Dermis blood vessel endothelial cell (primary cell): Measurements from ENCODE around the gene PPP2R5C. TPM values are rescaled to one million over a fixed set of nuclear protein-coding genes. Genes with fewer than 3 reads are reported as not detected.
"Not testable (repeated sequence)": the region's sequence is repeated elsewhere in the genome, so short reads cannot be mapped to it uniquely, and the experiment has no call there.

ENCODE experiments used
- DNase-seq: peaks from one replicate; pipeline ENCODE4 v3.0.0; 2010
- total RNA-seq: library from RNA; depleted of rRNA; stranded (reverse); fragments of >200 nt; gene quantifications from 2 replicates; pipeline ENCODE4 v1.2.3, GENCODE V29; 2014

Gene PPP2R5C
- total RNA-seq, 1 donor from 2014 or later, result 80.8 TPM

GRCh38 chr14:101781240-101782061 is 19.9 kb downstream of the PPP2R5C start:
- DNase-seq, result peak; percentile 7

DNA sequence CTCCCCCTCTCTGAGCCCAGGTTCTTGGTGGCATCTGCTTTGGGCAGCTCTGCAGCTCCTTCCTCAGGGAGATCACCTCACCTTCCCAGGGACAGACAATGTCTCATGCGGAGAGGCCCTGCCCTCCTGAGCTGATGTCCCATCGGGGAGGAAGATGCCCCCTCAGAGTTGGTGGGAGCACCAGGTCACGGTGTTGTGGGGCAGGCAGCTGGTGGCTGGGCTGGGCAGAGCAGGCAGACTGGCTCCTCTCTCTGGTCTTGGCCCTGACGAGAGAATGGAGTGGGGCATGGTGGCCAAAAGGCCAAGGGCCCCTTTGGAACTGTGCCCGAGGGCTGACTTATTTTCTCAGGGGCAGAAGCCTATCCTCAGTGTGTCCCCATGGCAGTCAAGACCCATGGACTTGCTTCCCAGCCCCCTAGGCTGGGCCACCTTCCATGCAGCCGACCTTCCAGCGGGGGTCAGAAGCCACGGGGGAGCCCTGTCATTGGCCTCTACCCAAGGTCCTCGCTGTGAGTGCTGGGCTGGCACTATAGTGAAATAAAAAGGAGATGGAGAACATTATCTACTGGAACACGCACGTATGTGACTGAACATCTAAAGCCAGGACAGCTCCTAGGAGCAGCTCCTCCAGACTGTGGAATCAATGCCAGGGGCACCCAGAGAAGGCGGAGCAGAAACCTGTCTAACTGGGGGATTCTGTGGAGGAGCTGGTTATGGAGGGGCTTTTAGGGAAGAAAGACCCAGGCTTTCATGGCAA is 21.9 kb downstream of the PPP2R5C start:
- no peak for DNase-seq

DNA sequence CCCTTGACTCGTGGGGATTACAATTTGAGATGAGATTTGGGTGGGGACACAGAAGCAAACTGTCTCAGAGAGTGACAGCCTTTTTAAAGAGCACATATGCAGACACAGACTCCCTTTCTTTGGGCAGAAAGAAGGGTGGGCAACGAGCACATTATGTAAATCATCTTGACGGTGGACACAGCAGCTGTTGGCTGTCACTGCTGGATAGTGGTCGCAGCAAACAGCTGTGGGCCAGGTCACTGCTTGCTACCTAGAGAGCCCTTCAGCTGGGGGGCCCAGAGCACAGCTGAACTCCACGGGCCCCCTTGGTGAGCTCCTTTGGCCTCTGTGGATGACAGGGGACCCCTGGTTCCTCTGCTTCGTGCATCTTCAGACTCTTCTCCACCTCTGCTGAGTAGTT is 23.1 kb downstream of the PPP2R5C start:
- no peak for DNase-seq

- DNase-seq, result no peak
Observed at GRCh38 chr14:101788016-101788635, 26.6 kb downstream of the PPP2R5C start.

DNA sequence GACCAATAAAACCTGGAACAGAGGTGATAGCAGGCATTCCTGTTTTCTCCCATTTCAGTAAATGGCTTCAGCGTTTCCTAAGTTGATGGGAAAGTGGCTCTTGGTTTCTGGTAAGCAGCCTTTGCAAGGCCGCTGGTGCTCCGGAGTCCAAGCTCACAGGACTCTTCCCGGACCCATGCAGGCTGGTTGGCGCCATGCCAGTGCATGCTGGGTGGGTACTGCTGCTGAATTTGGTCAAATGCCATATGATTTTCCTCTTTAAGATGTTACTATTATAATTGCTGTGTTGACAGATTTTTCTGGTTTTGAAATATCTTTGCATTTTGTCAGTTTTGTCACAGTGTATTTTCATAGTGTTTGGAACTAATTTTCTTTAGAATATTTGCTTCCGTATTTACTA is 27.7 kb downstream of the PPP2R5C start:
- DNase-seq, result no peak

GRCh38 chr14:101790232-101790631 is 28.7 kb downstream of the PPP2R5C start:
- no peak for DNase-seq

GRCh38 chr14:101791919-101792572 is 30.5 kb downstream of the PPP2R5C start:
- DNase-seq, result peak; percentile 57

DNA sequence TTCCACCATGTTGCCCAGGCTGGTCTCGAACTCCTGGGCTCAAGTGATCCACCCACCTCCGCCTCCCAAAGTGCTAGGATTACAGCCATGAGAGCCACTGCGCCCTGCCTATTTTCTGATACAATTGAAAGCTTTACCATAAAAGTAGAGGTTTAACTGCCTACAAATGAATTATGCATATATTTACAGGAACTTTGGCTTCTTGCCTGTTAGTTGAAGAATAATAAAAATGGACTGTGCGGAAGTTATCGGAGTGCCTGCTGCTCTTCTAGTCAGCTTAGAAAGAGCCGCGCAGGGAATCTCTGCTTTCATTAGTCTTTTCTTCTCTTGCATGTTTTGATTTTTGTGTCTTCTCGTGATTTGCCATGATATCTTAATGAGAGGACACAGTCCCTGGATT is 34.5 kb downstream of the PPP2R5C start:
- DNase-seq, result no peak

GRCh38 chr14:101796479-101796878 is 35.0 kb downstream of the PPP2R5C start:
- no peak for DNase-seq

GRCh38 chr14:101797856-101798255 is 36.3 kb downstream of the PPP2R5C start:
- DNase-seq, result no peak

GRCh38 chr14:101804373-101804772 is 42.9 kb downstream of the PPP2R5C start:
- DNase-seq, result not testable (repeated sequence)

DNA sequence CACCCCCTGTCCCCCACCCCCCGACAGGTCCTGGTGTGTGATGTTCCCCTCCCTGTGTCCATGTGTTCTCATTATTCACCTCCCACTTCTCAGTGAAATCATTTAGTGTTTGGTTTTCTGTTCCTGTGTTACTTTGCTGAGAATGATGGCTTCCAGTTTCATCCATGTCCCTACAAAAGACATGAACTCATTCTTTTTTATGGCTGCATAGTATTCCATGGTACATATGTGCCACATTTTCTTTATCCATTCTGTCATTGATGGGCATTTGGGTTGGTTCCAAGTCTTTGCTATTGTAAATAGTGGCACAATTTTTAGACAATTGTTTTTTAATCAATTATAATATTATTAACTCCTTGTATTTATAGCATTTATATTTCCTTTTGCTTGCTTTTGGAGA is 44.7 kb downstream of the PPP2R5C start:
- DNase-seq, result not testable (repeated sequence)

- no peak for DNase-seq
Observed at GRCh38 chr14:101808020-101808641, 46.6 kb downstream of the PPP2R5C start.

- DNase-seq, result no peak
Observed at GRCh38 chr14:101808894-101809670, 47.6 kb downstream of the PPP2R5C start.

DNA sequence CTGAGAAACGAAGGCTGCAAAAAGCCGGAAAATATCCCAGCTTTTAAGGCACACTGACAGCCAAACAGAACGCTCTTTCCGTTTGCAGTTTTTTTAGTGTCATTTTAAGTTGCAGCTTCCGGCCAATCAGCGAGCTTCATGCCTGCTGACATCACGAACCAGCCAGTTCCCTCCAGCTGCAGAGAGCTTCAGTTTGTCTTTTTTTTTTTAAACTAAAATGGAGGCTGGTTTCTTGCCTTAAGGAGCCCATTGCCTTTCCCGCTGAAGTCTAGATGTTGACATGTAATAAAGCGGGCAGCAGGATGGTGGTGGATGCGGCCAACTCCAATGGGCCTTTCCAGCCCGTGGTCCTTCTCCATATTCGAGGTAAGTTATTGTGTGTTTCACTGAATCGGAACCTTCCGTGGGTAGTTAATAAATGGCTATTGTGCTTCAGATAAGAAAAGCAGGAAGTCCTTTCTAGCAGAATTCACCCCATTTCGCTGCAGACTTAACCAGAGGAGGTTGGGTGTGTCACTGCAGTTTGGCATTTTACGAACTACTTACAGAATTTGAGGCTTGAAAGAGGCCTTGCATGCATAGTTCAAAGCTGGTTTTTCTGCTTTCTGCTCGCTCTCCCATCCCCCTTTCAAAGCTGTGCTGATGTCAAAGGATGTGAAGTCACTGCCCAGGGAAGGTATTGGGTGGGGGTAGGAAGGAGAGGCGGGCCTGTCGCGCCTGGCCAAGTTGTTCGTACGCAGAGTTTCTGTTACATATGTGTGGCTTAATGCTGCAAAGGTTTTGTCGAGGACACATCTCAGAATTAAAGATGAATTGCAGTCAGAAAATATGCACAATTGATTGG is 48.4 kb downstream of the PPP2R5C start:
- peak; percentile 95 for DNase-seq

GRCh38 chr14:101810897-101811621 is 49.5 kb downstream of the PPP2R5C start:
- peak; percentile 39 for DNase-seq

- DNase-seq, result no peak
Observed at GRCh38 chr14:101812071-101812470, 50.6 kb downstream of the PPP2R5C start.

DNA sequence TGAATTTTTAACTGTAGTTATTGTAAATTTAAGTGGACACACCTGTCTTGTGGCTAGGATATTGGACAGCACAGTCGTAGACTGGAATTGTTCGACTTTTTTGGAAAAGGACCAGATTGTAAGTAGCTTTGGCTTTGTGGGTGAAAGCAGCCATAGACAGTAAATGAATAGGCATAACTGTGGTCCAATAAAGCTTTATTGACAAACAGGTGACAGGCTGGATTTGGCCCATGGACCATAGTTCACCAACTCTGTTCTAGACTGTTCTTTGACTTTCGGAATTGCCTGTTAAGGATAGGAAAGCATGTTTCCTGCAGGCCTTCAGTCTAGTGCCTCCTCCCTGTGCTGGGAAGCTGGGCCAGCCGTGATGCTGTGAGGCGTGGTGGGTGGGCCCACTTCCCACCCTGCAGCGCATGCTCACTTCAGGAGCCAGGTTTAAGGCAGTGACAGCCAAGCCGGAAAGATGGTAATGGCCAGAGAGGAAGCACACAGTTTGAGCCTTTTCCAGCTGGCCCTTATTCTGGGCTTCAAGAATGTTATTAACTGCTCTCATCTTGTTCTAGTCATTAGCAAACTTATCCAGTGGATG is 51.8 kb downstream of the PPP2R5C start:
- DNase-seq, result peak; percentile 49

DNA sequence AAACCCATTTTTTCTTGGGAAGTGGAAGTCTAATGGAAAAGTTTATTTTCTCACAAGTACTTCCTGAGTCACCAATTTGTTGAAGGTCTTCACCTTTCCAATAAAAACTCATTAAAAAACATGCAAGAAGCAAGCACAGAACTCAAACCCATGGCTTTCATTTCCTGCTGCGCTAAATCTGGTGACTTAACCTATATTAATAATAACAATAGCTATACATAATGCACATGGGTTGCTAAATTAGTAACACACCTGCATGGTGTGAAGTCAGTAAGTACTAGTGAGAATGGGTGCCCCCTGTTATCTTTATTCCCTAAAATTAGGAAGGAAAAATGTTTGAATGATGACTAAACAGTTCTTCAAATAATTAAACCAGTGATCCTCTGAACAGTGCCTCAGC is 52.3 kb downstream of the PPP2R5C start:
- DNase-seq, result no peak

GRCh38 chr14:101814934-101815333 is 53.4 kb downstream of the PPP2R5C start:
- DNase-seq, result no peak
